GM21528 (cell line): Measurements from ENCODE around the gene ABCC4.
A peak's percentile ranks its signal among the peaks of the same experiment; 100 is the strongest.

Experiments
- ATAC-seq: cut with Tn5 transposase; IDR thresholded peaks from one replicate; pipeline ENCODE4 v1.9.1; 2021; ENCODE audit warnings: mild to moderate bottlenecking, moderate library complexity; ENCODE audit not compliant: unreplicated experiment, low FRiP score

ABCC4 gene

GRCh38 chr13:95234242-95234641 lies 67.0 kb downstream of the ABCC4 start:
- peak; percentile 78 for ATAC-seq

- ATAC-seq = no peak
Measured at GRCh38 chr13:95233026-95233635, 68.1 kb downstream of the ABCC4 start.

- ATAC-seq = no peak
Measured at GRCh38 chr13:95231393-95231792, 69.9 kb downstream of the ABCC4 start.

GRCh38 chr13:95229855-95230254 lies 71.4 kb downstream of the ABCC4 start:
- no peak for ATAC-seq

GRCh38 chr13:95228130-95228529 lies 73.1 kb downstream of the ABCC4 start:
- no peak for ATAC-seq

- ATAC-seq = peak; percentile 81
Measured at GRCh38 chr13:95226932-95227695, 74.1 kb downstream of the ABCC4 start.

GRCh38 chr13:95226476-95226875 lies 74.8 kb downstream of the ABCC4 start:
- peak; percentile 6 for ATAC-seq

GRCh38 chr13:95226050-95226449 lies 75.2 kb downstream of the ABCC4 start:
- ATAC-seq = no peak

GRCh38 chr13:95224064-95224463 lies 77.2 kb downstream of the ABCC4 start:
- ATAC-seq = no peak

GRCh38 chr13:95222733-95223018 lies 78.6 kb downstream of the ABCC4 start:
- peak; percentile 37 for ATAC-seq

GRCh38 chr13:95221971-95222732 lies 79.1 kb downstream of the ABCC4 start:
- peak; percentile 47 for ATAC-seq

GRCh38 chr13:95220611-95221010 lies 80.6 kb downstream of the ABCC4 start:
- ATAC-seq = no peak

- no peak for ATAC-seq
Measured at GRCh38 chr13:95217920-95218830, 83.1 kb downstream of the ABCC4 start.

GRCh38 chr13:95216182-95216581 lies 85.1 kb downstream of the ABCC4 start:
- ATAC-seq = no peak

- ATAC-seq = no peak
Measured at GRCh38 chr13:95212983-95213850, 88.0 kb downstream of the ABCC4 start.

GRCh38 chr13:95209109-95209508 lies 92.1 kb downstream of the ABCC4 start:
- ATAC-seq = no peak

GRCh38 chr13:95207769-95208366 lies 93.4 kb downstream of the ABCC4 start:
- peak; percentile 94 for ATAC-seq

GRCh38 chr13:95206116-95206515 lies 95.1 kb downstream of the ABCC4 start:
- no peak for ATAC-seq

- no peak for ATAC-seq
Measured at GRCh38 chr13:95204231-95204765, 97.0 kb downstream of the ABCC4 start.
